T-helper 9 cell (primary cell): ENCODE data around the gene PLEKHB1.
"Not testable (repeated sequence)": the region's sequence is repeated elsewhere in the genome, so short reads cannot be mapped to it uniquely, and the experiment has no call there.

Source experiments
- DNase-seq: peaks from one replicate; pipeline ENCODE4 v3.0.0-alpha.2; 2020

Gene PLEKHB1

GRCh38 chr11:73648571-73649046, 2.2 kb downstream of the PLEKHB1 start:
- DNase-seq, result no peak

- DNase-seq, result no peak
Measured at GRCh38 chr11:73649206-73649605, 2.8 kb downstream of the PLEKHB1 start.

GRCh38 chr11:73650400-73650799, 4.0 kb downstream of the PLEKHB1 start:
- no peak for DNase-seq

GRCh38 chr11:73651252-73651651, 4.9 kb downstream of the PLEKHB1 start:
- no peak for DNase-seq

GRCh38 chr11:73651661-73652045, 5.3 kb downstream of the PLEKHB1 start:
- DNase-seq, result no peak

GRCh38 chr11:73652046-73652730, 5.8 kb downstream of the PLEKHB1 start:
- DNase-seq, result no peak

- no peak for DNase-seq
Measured at GRCh38 chr11:73652856-73653559, 6.6 kb downstream of the PLEKHB1 start.

- DNase-seq, result no peak
Measured at GRCh38 chr11:73653996-73654395, 7.6 kb downstream of the PLEKHB1 start.

GRCh38 chr11:73654482-73655021, 8.2 kb downstream of the PLEKHB1 start:
- DNase-seq, result no peak

- no peak for DNase-seq
Measured at GRCh38 chr11:73655686-73656085, 9.3 kb downstream of the PLEKHB1 start.

- DNase-seq, result no peak
Measured at GRCh38 chr11:73656985-73657384, 10.6 kb downstream of the PLEKHB1 start.

- no peak for DNase-seq
Measured at GRCh38 chr11:73659961-73660360, 13.6 kb downstream of the PLEKHB1 start.

- no peak for DNase-seq
Measured at GRCh38 chr11:73660497-73661034, 14.2 kb downstream of the PLEKHB1 start.

GRCh38 chr11:73661035-73661628, 14.8 kb downstream of the PLEKHB1 start:
- peak; percentile 86 for DNase-seq

- no peak for DNase-seq
Measured at GRCh38 chr11:73662445-73663157, 16.2 kb downstream of the PLEKHB1 start.

GRCh38 chr11:73663604-73664495, 17.5 kb downstream of the PLEKHB1 start:
- no peak for DNase-seq

GRCh38 chr11:73664877-73665276, 18.5 kb downstream of the PLEKHB1 start:
- DNase-seq, result no peak

GRCh38 chr11:73667891-73668290, 21.5 kb downstream of the PLEKHB1 start:
- no peak for DNase-seq

GRCh38 chr11:73670808-73671207, 24.4 kb downstream of the PLEKHB1 start:
- DNase-seq, result no peak

GRCh38 chr11:73671701-73672100, 25.3 kb downstream of the PLEKHB1 start:
- DNase-seq, result no peak

- DNase-seq, result not testable (repeated sequence)
Measured at GRCh38 chr11:73676552-73676951, 30.2 kb downstream of the PLEKHB1 start.

GRCh38 chr11:73680687-73681086, 34.3 kb downstream of the PLEKHB1 start:
- DNase-seq, result no peak
